PC-3 (cell line): ENCODE measurements around the gene CKAP4. TPM values are rescaled to one million over a fixed set of nuclear protein-coding genes. Genes with fewer than 3 reads are reported as not detected.
A peak's percentile ranks its signal among the peaks of the same experiment; 100 is the strongest.

Experiments
- ATAC-seq: fragments of 200-7000 bp; cut with Tn5 transposase; 2 replicates; pipeline ENCODE4 v1.9.1; 2020; ENCODE audit warnings: mild to moderate bottlenecking, moderate library complexity
- BruUV-seq: library from RNA; stranded (reverse); fragments of 400-500 nt; replicated peaks from 2 replicates; lab custom pipeline; 2021; lab: Mats Ljungman, UMichigan
- CTCF ChIA-PET: fragments of 300-600 bp; sonication (Branson Sonifier 250); formaldehyde crosslinking; loops from one replicate; lab custom pipeline; 2022; ENCODE audit warnings: antibody characterized with exemption; lab: Charles Lee
- POLR2A ChIA-PET: fragments of 300-600 bp; sonication (Branson Sonifier 250); formaldehyde crosslinking; loops from one replicate; lab custom pipeline; 2022; ENCODE audit warnings: antibody characterized with exemption; ENCODE audit not compliant: unreplicated experiment; lab: Charles Lee
- DNase-seq: peaks from one replicate; pipeline ENCODE4 v3.0.0-alpha.2; 2015
- H2AFZ ChIP-seq: fragments of 300-600 bp; sonication (generic); 2 replicates; pipeline ENCODE4 v1.6.0; 2016; ENCODE audit warnings: antibody characterized with exemption, low read length
- H3F3A ChIP-seq: fragments of 300-600 bp; sonication (generic); one replicate; pipeline ENCODE4 v1.6.0; 2017; ENCODE audit warnings: antibody characterized with exemption, low read length, control low read depth, mild to moderate bottlenecking; ENCODE audit not compliant: unreplicated experiment
- H3K27ac ChIP-seq: fragments of 300-600 bp; sonication (generic); 2 replicates; pipeline ENCODE4 v1.5.1; 2016; ENCODE audit warnings: mild to moderate bottlenecking, low read length
- H3K27me3 ChIP-seq: fragments of 300-600 bp; sonication (generic); 2 replicates; pipeline ENCODE4 v1.6.1; 2016; ENCODE audit warnings: low read length, mixed read lengths
- H3K36me3 ChIP-seq: fragments of 300-600 bp; sonication (generic); 2 replicates; pipeline ENCODE4 v1.6.1; 2016; ENCODE audit warnings: low read depth, mixed run types, low read length, mixed read lengths
- H3K4me1 ChIP-seq: fragments of 300-600 bp; sonication (generic); 2 replicates; pipeline ENCODE4 v1.5.1; 2016; ENCODE audit warnings: low read length; ENCODE audit not compliant: insufficient read depth
- H3K4me2 ChIP-seq: fragments of 300-600 bp; sonication (generic); 2 replicates; pipeline ENCODE4 v1.6.0; 2016; ENCODE audit warnings: low read length
- H3K4me3 ChIP-seq: fragments of 300-600 bp; sonication (generic); 2 replicates; pipeline ENCODE4 v1.5.1; 2016; ENCODE audit warnings: mild to moderate bottlenecking, low read length, mixed read lengths
- H3K79me2 ChIP-seq: fragments of 300-600 bp; sonication (generic); 2 replicates; pipeline ENCODE4 v1.6.1; 2017; ENCODE audit warnings: low read length, mixed read lengths
- H3K9ac ChIP-seq: fragments of 300-600 bp; sonication (generic); 2 replicates; pipeline ENCODE4 v1.6.0; 2016; ENCODE audit warnings: mild to moderate bottlenecking, low read length
- H3K9me2 ChIP-seq: fragments of 300-600 bp; sonication (generic); replicated peaks from 2 replicates; pipeline ENCODE4 v1.6.1; 2016; ENCODE audit warnings: mixed run types, low read length, mixed read lengths
- H3K9me3 ChIP-seq: fragments of 300-600 bp; sonication (generic); 2 replicates; pipeline ENCODE4 v1.6.1; 2016; ENCODE audit warnings: low read length, mixed read lengths
- H4K20me1 ChIP-seq: fragments of 300-600 bp; sonication (generic); 2 replicates; pipeline ENCODE4 v1.6.1; 2016; ENCODE audit warnings: low read length, mixed read lengths
- CTCF ChIP-seq: fragments of 300-600 bp; sonication (generic); conservative IDR thresholded peaks from 2 replicates; pipeline ENCODE4 v1.5.1; 2017; ENCODE audit warnings: antibody characterized with exemption, low read depth, mild to moderate bottlenecking, low read length
- EZH2 ChIP-seq: fragments of 300-600 bp; sonication (generic); IDR thresholded peaks from one replicate; pipeline ENCODE4 v1.6.1; 2017; ENCODE audit warnings: antibody characterized with exemption, mild to moderate bottlenecking, low read length; ENCODE audit not compliant: unreplicated experiment
- EZH2phosphoT487 ChIP-seq: fragments of 300-600 bp; sonication (generic); IDR thresholded peaks from 2 replicates; pipeline ENCODE4 v1.6.1; 2018; ENCODE audit warnings: mild to moderate bottlenecking, antibody characterized with exemption, low read length, borderline replicate concordance
- intact Hi-C: fragments of 100-400 bp; cut with micrococcal nuclease; formaldehyde crosslinking; loops from 2 replicates; pipeline ENCODE4 v1.9.0; 2023
- total RNA-seq: library from RNA; depleted of rRNA; stranded (reverse); fragments of >200 nt; gene quantifications from 2 replicates; pipeline ENCODE4 v1.2.3, GENCODE V29; 2014

CKAP4 gene
- total RNA-seq, 1 experiment from 2014 or later = 76.3 TPM

- BruUV-seq = TSS peak; percentile 32
- no peak for TF ChIP-seq CTCF
- no peak for TF ChIP-seq EZH2
- no peak for TF ChIP-seq EZH2phosphoT487
- H3K4me2 ChIP-seq = peak overlapping the region; percentile 94
Observed at GRCh38 chr12:106248312-106248845, 559 bp upstream of the CKAP4 start.

GRCh38 chr12:106246891-106247673 lies 738 bp downstream of the CKAP4 start:
- Histone ChIP-seq H3K36me3 (peaks cover 19% of the 10 kb centered on the region; the same call in 1 of the 2 replicates), H4K20me1 (peaks cover 12% of the 10 kb centered on the region), H3K4me3 (peak overlapping the region; percentile 73), H3K9me2 (no peaks in the 10 kb centered on the region), H3K4me1 (peaks cover 24% of the 10 kb centered on the region), H3K9ac (peak overlapping the region; percentile 85), H3K79me2 (peaks cover 49% of the 10 kb centered on the region), H3K27ac (peak overlapping the region; percentile 93), H3K9me3 (no peaks in the 10 kb centered on the region), H3F3A (no peaks in the 10 kb centered on the region), H3K27me3 (no peaks in the 10 kb centered on the region), H2AFZ (peak overlapping the region; percentile 66), H3K4me2 (peak overlapping the region; percentile 81)
- POLR2A ChIA-PET = interaction anchor here (0.5 to 1.2 kb wide), 4 partner anchors 36 to 1305 kb away, joined by 5 to 10 read pairs (median 8); partner anchors contain the start of gene POLR3B
- ATAC-seq (peak; percentile 22), DNase-seq (peak; percentile 57)
- TF ChIP-seq CTCF (no peak), EZH2phosphoT487 (no peak), EZH2 (no peak)
- CTCF ChIA-PET = no interaction called here
- intact Hi-C loops = loop anchor here (1.0 to 5.0 kb wide), 4 partner anchors 35 to 110 kb away; partner anchors contain the start of genes POLR3B and TCP11L2
- BruUV-seq = no TSS peak

More at GRCh38 chr12:106248312-106248845, 559 bp upstream of the CKAP4 start:
- Histone ChIP-seq H3K9me3 (no peaks in the 10 kb centered on the region), H3F3A (no peaks in the 10 kb centered on the region), H3K9me2 (no peaks in the 10 kb centered on the region), H3K4me1 (peaks cover 24% of the 10 kb centered on the region), H2AFZ (peak overlapping the region; percentile 96), H3K79me2 (peaks cover 36% of the 10 kb centered on the region), H3K27ac (peak overlapping the region; percentile 64), H3K9ac (peak overlapping the region; percentile 85), H3K4me3 (peak overlapping the region; percentile 73), H4K20me1 (peaks cover 7% of the 10 kb centered on the region), H3K27me3 (no peaks in the 10 kb centered on the region), H3K36me3 (peaks cover 8% of the 10 kb centered on the region; the same call in 1 of the 2 replicates)
- ChIA-PET POLR2A (interaction anchor here (0.5 to 1.0 kb wide), 4 partner anchors 35 to 133 kb away, joined by 3 to 20 read pairs (median 7); no protein-coding TSS in a partner anchor), CTCF (no interaction called here)
- intact Hi-C loops = loop anchor here (1.0 to 5.0 kb wide), 3 partner anchors 39 to 109 kb away; partner anchors contain the start of gene POLR3B
- peak; percentile 58 for DNase-seq
- ATAC-seq = peak; percentile 22
